HUDEP-2 (cell line): ENCODE measurements around the gene MYO5C.
"Not testable (repeated sequence)": the region's sequence is repeated elsewhere in the genome, so short reads cannot be mapped to it uniquely, and the experiment has no call there.

Experiments
- DNase-seq, 76 experiments: peaks; one replicate each; lab custom pipeline; 2025; ENCODE audit not compliant: unreplicated experiment in 76 of 76; lab: John Stamatoyannopoulos, UW

The MYO5C gene

DNA sequence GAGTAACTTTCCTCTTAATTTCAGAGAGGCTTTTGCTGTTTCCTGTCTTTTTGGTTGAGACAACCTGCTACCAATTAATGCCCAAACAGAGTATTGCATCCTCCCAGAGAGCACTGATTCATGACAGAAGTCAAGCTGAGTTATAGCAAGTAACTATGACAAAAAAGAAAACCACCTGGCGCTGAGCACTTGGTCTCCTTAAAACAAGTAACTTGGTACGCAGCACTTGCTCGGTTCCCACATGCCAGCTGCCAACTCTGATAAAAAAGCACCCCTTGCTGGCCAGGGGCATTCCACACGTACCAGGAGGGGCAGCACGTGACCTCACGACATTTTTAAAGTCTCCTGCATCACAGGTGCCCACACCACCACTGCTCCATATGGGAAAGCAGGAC is 13.5 kb upstream of the MYO5C start:
- DNase-seq = no peak

DNA sequence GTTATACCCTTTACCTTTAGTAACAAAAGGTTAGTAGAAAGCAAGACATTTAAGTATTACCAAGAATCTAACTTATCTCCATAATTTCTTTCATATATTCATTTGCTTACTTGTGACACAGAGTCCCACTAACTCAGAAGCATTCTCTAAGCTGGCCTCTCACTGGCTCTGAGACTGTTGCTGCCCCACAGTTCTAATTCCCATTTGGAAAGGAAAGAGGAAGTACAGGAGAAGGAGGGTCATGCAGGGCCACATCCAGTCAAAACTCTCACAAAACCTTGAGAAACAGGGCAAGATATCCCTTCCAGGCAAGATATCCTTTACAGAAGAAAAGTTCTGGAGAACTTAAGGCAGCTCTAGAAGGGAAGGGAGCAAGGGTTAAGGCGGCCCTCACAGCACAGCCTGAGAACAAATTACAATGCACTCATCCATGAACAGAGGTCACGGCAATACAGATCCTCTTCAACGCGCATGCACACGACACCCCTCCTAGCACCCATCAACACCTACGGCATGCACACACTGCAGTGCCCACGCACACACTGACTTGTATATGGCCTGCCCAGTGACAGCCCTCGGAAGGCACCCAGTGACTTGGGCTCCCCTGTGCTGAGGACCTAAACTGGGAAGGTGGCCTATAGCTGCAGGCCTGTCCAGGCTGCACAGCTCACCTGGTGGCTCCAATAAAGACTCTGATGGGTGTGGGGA is 13.0 kb upstream of the MYO5C start:
- DNase-seq = no peak

DNA sequence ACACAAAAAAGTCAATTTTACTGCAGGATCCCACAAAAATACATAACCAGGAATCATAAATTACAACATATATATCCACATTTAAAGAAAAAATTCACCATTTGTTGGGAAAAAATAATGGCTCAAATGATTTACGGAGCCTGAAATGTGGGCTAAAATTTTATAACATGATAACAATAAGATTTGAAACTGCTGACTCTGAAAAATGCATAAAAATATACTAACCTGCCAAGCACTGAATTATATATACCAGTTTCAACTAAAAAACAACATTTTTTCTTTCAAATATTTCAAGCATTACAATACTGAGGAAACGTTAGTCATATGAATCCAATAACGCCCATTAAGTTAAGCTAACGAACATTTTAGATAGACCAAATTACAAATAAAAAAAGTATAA is 12.2 kb upstream of the MYO5C start:
- DNase-seq = no peak

DNA sequence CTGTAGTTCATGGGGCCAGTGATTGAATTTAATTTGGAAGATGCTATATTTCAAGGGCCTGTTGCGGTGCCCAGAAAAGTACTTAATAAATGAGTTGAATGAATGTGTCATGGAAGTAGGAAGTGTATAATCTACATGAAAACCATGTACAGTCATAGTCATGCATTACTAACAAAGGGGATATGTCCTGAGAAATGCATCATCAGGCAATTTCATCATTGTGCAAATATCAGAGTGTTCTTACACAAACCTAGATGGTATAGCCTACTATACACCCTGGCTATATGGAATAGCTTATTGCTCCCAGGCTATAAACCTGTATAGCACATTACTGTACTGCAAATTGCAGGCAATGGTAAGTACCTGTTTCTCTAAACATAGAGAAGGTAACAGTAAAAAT is 10.7 kb upstream of the MYO5C start:
- no peak for DNase-seq

DNA sequence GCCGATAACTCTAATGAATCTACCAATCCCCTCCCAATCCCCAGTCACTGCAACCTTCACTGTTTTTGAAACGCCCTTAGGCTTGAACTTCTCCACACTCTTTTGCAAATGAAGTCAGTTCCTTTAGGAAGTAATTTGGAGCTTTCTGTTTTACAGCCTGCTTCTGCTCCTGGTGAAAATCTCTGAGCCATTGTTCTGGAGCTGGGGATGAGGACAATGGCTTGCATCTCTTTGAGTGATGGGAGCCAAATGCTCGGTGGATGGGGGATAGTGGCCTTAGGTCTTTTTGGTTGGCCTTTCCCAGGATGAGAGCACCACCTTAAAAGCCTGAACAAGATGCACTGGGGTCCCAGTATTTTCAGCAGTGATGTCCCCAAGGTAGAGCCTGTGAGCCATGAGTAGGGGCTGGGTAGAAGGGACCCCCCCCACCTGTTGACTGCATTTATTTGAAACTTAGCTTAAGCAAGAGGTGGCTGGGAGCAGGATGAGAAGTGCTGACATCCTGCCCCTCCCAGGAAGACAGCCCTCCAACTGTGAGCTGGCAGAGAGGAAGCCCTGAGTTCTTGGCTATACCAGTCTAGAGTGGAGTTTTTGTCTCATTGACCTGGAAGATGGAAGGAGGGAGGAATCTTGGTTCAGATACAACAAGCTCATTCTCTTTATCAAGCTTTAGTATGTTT is 7.6 kb upstream of the MYO5C start:
- no peak for DNase-seq

DNA sequence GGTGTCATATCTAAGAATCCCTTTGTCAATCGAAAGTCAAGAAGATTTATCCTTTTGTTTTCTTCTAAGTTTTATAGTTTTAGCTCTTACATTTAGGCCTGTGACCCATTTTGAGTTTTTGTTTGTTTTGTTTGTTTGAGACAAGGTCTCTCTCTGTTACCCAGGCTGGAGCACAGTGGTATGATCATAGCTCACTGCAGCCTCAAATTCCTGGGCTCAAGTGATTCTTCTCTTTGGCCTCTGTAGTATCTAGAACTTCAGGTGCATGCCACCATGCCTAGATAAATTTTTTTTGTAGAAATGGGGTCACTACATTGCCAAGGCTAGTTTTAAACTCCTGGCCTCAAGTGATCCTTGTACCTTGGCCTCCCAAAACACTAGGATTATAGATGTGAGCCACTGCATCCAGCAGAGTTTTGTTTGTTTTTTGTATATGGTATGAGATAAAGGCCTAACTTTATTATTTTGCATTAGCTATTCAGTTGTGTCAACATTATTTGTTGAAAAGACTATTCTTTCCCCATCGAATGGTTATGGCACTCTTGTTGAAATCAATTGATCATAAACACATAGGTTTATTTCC is 5.8 kb upstream of the MYO5C start:
- DNase-seq = no peak

DNA sequence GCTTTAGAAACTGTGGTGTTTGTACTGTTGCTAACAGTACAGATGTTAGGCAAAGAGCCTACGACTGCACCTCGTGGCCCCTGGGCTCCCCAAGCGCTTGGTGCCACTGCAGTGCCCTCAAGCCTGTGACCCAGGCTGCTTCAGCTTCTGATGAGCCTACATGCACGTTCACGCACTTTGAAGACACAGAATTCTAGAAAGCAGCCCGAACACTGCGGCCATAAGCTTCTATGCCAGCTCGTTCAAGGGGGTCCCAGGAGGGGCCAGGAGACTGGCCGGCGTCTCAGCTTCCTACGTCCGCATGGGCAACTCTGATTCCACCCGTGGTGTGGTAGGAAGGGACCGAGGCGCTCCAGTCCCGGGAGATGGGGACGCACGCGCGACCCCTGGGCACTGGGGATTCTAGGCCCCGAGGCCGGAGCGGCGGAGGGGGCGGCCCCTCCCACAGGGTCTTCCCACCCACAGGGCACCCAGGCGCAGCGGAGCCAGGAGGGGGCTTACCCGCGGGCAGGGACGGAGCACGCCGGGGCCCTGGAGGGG is 653 bp downstream of the MYO5C start:
- no peak for DNase-seq

DNA sequence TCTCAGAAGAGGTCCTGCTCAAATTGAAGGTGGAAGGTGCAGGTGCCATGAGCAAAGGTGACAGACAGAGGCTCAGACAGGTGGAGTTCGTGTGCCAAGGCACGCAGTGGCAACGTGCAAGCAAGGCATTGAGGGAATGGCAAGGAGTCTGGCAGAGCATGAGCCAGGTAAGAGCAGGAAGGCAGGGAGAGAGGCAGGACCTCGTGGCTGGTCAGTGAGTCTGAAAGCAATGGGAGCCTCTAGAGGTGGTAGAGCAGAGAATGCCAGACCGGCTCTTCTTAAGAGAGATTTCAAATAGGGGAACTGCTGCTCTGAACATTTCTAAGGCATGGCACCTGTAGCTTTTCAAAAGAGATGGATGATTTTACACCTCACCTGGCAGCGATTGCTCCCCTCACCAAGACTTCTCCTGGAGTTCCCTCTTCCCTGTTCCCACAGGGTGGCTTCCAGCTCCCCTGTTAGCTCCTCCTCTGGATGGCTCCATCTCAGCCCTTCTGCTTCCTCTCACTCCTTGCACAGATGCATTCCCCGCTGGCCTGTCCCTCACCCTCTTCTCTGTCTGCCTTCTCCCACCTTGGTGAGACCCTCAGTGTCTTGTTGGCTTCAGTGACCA is 2.7 kb downstream of the MYO5C start:
- no peak for DNase-seq

DNA sequence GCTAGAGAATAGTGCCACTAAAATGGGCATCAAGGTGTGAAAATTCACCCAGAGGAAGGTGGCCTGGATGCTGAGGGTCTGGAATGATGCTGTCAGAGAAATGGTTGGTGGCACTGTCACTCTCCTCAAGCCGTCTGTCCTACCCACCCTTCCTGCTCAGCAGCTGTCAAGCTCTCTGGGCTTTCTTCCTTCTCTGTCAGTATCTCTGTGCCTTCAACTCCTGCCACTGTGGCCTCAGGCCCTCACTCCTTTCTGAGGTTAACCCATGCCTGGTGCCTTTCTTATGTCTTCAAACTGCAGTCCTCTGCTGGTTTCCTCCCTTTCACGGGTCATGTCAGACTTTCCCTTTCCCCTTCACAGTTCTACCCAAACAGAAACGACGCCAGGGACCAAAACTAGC is 4.4 kb downstream of the MYO5C start:
- DNase-seq = no peak

DNA sequence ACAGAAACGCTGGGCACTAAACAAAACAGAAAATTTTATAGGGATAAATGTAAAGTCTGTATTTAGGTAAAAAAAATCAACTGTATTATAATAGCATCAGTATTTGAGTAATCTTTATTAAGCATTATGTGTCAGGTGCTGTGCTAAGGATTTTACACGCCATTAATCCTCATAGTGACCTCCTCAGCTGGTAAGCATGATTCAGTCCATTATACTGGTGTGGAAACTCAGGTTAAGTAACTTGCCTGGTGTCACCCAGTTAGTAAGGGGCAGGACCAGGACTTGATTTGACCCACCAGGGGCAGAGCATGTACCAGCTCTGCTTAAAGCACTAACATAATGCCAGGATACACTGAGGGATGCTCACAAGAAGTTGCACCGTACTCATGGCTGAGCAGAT is 4.8 kb downstream of the MYO5C start:
- no peak for DNase-seq

DNA sequence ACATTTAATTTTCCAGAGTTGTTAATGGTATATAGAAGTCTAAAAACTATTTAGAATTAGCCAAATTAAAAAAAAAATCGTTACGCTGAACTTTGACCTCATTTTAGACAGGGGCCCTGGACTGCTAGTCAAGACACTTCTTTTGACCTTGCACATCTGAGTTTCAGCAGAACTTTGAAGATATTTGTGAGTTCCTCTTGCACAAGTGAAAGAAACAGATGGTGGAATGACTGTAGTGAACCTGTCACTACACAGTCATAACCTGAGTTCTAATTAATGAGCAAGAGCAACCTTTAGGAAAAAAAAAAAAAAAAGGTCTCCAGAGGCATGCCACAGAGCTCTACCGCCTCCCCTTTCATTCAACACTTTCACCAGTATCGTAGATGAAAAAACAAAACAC is 5.3 kb downstream of the MYO5C start:
- DNase-seq = no peak

DNA sequence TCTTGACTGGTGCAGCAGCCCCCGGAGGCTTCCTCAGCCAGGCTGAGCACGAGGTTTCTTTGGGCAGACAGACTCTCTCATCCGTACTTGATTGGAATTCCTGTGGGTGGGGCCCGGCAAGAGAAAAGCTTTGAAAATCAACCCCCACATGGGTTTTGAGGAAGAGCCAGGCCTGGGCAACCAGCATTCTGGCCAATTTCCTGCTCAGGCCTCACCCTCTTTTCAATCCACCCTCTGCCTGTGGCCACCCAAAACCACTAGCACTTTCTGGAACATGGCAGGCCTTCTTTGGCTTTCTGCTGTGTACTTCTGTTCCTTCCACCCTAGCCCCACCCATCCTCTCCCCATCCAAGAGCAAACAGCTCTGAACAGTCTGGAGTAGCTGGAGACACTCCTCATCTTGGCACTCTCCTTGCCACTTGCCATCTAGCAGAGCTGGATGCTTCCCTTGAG is 5.9 kb downstream of the MYO5C start:
- no peak for DNase-seq

DNA sequence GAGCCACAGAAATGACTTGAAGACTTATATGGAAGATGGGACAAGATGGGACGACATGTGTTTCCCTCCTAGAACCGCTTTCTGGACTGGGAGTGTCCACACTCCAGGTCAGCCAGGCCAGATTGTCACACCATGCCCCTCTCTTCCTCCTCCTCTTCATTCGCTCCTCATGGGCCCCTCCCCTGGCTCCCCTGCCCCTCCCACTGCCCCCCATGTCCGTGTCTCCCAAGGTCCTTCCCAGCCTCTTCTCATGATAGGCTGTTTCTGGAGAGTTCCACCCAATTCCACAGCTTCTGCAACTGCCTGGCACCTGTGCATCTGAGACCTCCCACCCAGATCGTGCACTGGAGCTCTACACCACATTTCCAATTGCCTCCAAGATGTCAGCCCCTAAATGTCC is 6.6 kb downstream of the MYO5C start:
- DNase-seq = no peak

DNA sequence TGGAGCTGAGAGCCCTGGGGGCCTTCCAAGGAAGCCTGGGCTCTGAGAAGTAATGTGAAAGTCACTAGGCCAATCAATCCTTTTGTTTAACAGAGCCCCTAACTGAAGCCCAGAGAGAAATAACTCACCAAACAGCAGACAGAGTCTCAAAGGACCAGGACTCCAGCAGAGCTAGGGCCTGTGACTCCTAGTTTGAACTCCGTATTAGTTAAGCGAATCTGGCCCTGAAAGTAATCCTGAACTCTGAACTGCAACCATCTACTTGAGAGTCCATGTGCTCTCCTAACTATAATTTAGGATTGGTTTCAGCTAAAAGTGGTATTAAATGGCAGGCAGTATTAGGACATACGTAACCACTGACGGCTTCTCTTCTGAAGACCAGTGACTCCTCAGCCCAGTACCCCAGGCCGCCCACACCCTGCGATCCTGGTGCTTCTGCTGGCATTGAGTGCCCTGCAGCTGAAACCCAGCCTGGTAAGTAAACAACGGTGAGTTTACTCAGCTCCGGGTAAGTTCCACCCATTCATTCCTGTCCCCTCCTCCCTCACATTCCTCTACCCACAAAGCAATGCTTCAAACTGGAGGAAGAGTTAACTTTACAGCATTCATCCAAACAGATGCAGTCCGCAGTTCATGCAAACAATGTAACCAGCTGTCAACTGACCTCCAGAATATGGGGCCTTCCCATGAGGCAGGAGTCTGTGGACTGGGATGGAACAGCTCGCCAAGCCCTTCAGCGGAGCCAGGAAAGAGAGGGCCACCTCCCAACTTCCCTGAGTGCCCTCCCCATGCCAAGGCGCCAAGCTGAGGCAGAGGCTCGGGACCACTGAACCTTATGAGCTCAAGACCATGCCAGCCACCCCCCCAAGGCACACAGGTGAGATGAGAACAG is 7.3 kb downstream of the MYO5C start:
- DNase-seq = no peak

DNA sequence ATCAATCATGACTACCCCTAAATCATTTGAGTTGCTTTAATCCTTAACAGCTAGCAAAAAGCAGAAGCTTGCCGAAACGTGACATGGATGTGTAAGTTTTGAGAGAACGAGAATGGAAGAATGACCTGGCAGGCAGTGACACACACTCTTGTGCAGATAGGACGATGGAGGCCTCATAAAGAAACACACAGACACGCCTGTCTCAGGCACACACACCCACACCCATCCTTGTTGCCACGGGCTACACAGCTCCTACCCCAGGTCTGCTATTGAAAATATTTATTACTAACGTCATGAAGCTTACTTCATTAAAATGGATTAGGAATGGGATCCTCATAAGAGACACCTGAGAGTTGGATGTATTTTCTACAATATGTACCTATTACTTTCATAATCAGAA is 8.5 kb downstream of the MYO5C start:
- no peak for DNase-seq

DNA sequence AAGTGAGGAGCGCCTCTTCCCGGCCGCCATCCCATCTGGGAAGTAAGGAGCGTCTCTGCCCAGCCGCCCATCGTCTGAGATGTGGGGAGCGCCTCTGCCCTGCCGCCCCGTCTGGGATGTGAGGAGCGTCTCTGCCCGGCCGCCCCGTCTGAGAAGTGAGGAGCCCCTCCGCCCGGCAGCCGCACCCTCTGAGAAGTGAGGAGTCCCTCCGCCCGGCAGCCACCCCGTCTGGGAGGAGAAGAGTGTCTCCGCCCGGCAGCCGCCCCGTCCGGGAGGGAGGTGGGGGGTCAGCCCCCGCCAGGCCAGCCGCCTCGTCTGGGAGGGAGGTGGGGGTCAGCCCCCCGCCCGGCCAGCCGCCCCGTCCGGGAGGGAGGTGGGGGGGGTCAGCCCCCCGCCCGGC is 9.7 kb downstream of the MYO5C start:
- DNase-seq = not testable (repeated sequence)

DNA sequence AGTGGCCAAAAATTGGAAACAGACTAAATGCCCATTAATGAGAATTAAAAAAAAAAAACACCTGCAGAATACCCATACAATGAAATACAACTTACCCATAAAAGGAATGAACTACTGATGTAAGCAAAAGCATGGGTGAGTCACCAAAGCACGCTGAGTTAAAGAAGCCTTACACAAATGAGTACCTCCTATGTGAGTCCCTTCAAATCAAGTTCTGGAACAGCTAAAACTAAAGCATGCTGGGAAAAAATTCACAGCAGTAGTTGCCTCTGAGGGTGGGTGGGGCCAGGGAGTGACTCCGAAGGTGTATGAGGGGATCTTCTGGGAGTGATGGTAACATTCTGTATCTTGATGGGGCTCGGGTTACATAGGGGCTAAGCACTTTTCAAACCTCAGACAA is 11.4 kb downstream of the MYO5C start:
- DNase-seq = no peak

DNA sequence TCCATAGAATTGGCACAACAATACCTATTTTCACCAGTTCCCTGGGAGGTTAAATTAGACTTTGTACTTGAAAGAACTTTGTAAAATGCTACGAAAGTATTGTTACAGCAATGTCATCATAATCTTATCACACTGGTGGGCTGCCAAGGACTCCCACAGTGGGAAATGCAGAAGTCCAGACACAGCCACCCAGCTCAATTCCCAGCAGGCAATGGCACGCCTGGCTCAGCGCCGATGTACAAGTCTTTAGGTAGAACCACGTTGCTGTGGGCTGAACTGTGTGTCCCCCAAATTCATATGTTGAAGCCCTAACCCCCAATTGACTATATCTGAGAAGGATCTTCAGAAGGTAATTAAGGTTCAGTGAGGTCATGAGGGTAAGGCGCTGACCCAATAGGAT is 12.3 kb downstream of the MYO5C start:
- no peak for DNase-seq

DNA sequence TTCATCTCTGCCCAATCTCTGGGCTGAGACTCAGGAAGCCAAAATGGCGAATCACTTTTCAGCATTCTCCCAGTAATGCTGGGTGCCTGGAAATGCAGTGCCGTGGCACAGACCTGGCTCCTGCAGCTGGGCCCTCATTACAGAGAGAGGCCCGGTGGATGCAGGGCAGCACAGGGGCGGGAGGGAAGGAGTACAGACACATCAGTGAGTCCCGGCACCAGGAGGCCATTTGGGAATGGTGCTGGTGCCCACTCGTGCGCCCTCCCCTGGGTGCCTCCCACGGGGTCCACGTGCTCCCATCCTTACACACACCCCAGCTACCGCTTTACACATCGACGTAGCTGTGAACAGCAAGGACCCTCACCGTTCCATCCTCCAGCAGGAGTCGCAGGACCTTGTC is 13.2 kb downstream of the MYO5C start:
- DNase-seq = no peak
